ENCODE results near the gene LGALSL.
A peak's percentile ranks its signal among the peaks of the same experiment; 100 is the strongest.
"Not testable (repeated sequence)": the region's sequence is repeated elsewhere in the genome, so short reads cannot be mapped to it uniquely, and the experiment has no call there.

Gene LGALSL

DNA sequence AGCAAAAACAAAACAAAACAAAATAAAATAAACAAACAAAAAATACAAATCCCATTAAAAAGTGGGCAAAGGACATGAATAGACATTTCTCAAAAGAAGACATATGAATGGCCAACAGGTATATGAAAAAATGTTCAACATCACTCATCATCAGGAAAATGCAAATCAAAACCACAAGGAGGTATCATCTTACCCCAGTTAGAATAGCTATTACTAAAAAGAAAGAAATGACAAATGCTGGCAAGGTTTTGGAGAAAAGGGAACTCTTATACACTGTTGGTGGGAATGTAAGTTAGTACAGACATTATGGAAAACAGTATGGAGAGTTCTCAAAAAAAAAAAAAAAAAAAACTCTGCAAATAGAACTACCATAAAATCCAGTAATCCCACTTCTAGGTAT is 8.0 kb upstream of the LGALSL start:
- not testable (repeated sequence) for DNase-seq

DNA sequence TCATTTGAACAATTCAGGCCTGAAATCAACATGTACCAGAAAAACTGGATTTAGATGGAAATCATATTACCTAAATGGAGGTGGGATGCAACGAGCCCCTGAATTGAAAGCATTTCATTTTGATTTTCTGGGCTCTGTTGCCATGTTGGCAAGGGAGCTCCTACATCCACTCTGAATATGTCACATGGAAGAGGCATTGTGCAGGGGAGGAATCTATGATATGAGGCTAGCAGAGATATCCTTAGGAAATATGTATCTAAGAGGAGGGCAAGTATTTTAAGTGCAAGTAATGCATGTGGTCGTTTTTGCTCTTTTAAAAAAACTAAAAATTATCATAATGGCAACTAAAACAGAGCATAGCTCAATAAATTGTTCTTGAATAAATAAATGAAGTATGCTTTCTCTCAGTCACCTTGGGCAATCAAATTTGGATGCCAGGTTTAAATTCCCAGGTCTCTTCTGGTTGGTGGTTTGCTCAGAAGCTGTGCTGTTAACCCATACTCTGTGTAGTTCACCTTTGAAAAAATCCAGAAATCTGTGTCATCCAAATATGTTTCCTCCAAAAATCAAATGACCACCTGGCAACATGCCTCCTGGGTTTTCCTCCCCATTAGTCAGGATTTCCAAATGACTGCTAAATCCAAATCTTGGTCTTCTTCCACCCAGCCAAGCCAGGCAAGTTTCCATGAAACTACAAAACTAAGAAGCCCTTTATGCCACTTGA is 6.5 kb upstream of the LGALSL start:
- no peak for DNase-seq

DNA sequence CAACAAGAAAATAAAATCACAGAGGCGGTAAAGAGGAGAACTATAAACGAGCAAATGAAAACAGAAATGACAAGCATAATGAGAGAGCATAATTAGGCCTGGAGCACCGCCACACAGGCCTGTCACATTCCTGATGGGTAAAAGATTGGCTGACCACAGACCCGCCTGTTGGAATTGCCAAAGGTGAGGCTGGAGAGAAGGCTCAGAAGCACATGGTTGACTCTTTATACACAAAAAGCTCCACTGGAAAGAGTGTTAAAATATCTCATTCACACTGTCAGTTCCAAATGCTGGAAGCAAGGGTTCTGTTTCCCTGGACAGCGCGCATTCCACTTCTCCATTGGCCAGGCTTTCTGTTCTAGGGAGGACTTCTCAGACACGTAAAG is 5.9 kb upstream of the LGALSL start:
- DNase-seq = no peak

DNA sequence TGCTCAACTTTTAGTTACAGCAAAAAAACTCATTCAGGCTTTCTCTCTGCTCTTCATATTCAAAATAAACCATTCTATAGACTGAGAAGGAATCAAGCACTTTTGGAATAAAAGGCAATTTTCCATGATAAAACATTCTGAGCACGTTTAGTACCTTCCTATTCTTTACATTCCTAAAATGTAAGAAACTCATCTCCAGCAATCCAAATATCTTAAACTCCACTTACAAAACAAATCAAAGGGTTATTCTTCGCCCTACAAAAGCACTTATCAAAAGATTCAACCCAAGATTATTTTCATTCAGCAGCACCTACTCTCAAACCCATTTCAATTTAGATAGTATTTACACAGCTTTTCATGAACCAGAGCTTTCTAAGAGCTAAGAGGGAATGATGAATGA is 2.9 kb upstream of the LGALSL start:
- DNase-seq = no peak

DNA sequence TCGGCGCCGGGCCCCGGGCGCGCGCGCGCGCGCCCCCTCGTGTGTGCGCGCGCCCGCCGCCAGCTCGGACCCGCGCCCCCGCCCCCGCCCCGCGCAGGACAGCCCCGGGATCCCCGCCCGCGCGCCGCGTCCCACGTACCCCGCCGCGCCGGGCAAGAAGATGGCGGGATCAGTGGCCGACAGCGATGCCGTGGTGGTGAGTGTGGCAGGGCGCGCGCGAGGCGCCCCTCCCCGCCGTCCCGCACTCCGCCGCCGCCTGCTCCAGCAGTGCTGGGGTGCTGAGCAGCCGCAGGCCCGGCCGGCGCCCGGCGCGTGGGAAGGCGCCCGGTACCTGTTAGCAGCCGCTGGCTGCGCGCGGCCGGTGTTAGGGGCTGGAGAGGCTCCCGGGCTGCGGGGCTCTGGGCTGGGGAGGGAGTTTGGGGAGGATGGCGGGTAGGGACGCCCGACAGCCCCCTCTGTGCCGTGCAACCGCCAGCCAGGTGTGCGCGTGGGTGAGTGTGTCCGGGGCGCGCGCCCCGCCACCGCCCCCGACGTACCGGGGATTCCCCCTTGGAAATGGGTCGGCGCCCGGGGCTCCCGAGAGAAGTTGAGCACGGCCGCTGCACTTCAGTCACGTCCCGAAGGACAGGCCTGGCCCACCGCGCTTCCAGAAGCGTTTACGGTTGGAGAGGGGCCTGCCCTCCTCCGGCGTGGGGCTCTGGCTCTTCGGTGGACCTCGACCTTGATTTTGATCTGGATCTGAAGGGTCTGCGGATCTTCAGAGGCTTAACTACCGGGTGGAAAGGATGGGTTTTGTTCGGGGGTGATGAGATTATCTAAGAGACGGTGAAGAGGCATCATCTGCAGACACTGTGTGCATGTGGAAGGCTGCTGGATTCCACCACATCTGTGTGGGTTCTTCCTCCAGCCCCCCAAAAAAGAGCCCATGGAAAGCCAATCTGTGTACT is 697 bp downstream of the LGALSL start:
- DNase-seq = peak; percentile 38

DNA sequence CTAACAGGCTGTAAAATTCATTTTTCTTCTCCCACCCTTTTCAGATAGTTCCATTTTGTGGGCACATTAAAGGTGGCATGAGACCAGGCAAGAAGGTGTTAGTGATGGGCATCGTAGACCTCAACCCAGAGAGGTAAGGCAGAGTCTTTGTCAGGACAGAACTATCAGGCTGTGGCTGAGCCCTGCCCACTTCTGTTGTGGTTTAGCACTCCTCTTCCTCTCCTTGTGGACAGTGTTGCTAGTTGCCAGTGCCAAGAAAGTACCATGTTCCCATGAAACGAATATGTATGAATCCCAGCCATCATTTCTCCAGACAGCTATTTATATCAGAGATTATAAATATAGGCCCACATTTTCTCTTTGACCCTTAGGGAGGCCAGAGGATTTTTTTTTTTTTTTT is 1.6 kb downstream of the LGALSL start:
- no peak for DNase-seq

DNA sequence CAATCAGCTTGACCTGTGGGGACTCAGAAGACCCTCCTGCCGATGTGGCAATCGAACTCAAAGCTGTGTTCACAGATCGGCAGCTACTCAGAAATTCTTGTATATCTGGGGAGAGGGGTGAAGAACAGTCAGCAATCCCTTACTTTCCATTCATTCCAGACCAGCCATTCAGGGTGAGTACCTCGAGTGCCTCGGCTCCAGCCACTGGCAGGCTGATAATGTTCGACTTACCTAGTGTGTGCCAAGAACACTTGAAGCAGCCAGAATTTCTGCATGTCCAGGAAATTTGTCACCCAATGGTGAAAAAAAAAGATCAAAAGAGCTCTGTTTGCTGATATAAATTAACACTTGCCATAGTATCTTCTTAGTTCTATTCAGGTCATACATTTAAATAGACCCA is 2.3 kb downstream of the LGALSL start:
- no peak for DNase-seq

DNA sequence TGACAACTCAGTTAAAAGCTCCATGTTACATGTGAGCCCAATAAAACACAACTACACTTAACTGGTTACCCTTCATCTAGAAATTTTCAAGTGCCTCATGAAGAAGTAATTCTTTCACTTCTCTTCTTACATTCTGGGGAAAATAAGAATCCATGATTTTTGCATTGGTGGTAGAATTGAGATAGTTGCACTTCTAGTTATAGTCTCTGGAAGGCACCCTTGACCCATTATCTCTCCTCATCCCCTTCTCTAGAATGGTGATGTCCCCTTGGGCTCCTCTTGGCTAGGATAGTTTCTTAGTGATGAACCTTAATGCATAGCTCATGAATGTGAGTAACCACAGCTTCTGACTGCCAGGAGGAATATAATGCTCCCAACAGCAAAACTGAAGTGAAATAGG is 3.6 kb downstream of the LGALSL start:
- DNase-seq = no peak

DNA sequence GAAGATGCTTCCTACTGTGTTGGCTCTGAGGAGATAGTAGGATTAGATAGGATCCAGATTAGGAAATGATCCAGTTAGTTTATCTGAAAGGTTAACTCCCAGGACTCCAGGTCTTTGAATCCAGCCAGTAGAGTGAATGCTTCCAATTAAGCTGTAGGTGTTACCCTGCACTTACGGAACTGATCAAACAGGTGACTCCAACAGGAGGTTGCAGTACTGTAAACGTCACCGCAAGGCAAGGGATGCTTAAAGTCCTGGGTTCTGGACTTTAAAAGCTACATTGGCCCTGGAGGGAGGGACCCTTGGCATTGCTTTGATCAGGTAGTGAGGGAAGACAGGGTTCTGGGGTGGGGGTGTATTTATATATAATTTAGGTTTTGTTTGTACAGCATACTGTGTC is 5.6 kb downstream of the LGALSL start:
- DNase-seq = no peak

DNA sequence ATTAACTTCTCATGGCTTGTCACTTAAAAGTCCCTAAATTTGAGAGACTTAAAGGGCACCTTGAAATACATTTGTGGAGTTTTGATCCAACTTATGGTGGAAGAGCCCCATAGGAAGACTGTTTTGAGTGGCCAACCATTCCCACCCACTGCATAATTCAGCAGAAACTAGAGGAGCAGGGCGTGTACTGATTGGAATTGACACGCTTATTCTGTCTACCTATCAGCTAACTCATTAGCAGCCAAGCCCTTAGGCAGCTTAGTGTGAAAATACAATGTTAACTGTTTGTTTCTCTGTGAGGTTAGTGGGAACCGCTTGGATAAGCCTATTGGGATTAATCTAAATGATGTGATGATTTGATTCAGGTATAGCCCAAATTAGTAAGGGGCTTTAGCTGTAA is 6.4 kb downstream of the LGALSL start:
- DNase-seq = no peak

DNA sequence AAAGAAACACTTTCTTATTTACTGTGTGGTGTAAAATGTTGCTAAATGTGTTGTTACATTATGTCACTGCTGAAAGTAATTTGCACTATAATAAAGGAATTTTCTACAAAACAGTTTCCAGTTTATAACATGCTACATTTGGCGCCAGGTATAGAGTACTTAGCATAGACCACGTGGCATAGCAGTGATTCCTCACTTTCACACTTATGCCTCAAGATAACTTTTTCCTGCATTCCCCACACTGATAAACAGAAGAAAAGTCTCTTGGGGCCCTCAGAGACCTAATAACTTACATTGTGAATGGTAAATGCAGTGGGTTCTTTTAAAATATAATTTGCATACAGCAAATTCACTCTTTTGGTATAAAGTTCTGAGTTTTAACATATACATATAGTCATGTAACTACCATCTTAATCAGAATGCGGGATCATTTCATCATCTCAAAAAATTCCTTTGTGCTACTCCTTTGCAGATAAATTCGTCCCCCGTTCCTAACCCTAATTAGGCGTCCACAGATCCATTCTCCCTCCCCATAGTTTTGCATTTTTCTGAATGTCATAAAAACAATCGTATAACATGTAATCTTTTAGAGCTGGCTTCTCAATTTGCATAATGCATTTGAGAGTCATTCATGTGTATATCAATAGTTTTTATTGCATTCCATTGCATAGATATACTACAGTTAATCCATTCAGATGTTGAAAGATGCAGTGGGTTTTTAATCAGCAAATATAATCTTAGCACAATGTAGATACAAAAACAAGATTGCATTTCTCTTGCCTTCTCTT is 7.5 kb downstream of the LGALSL start:
- no peak for DNase-seq

DNA sequence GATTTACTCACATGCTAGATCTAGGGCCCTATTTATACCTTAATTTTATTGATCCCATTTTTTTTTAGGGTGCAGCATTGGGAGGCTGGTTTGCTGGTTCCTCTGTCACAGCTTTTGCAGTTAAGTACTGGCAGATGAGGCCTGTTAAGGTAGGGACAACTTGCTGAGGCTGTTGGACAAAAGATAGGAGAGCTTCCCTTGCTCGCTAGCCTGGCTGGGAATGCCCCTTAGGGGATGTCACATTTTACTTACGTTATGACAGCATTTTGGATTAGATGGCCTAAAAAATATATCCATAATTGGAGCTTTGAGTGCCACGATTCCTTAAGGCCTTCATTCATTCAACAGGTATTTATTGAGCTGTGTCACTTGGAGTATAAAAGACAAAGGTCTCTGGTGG is 8.2 kb downstream of the LGALSL start:
- DNase-seq = no peak

DNA sequence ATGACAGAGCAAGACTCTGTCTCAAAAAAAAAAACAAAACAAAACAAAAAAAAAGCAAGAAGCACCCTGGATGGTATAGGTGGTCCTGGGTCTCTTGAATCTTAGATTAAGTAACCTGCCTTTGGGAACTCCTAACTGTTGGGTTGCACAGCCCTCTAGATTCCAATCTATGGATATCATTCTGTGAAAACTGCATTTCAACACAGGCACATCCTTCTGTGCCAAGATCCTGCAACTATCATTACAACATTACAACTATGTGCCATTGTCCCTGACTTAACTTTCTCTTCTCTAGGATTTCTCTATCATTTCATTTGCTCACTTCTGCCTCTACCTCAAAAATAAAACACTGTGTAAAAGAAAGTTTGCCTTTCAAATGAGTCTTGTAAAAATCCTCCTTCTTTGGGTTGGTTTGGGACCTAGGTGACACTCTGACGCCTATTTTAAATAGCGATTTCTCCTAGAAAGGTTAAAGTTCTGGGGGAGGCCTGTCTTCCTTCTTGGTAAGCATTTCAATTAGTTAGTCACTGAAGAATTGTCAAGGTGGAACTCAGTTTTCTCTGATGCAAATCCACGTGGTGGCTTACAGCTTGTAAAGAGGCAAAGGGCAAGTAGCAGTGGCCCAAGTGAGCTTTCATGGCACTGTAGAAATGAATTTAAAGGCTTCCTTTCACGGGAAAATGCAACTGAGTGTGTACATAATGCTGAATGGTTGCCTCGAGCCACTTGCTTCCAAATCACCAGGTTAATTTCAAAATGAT is 9.2 kb downstream of the LGALSL start:
- DNase-seq = no peak

DNA sequence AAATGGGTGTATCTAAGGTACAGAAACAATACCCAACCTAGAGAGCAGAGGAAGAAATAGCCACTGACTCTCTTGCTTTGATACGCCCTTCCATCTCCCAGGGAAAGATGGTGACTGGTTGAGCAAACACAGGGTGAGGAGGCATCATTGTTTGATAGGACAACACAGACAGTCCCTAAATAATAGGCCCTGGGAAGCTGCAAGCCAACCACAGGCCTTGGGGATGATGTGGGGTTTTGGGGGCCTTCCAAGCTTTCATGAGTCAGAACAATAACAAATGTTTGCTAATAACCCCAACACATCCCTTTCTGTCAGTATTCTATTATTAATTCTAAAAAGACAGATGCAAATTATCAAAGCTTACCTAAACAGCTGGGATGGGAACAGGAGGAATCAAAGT is 9.8 kb downstream of the LGALSL start:
- no peak for DNase-seq

DNA sequence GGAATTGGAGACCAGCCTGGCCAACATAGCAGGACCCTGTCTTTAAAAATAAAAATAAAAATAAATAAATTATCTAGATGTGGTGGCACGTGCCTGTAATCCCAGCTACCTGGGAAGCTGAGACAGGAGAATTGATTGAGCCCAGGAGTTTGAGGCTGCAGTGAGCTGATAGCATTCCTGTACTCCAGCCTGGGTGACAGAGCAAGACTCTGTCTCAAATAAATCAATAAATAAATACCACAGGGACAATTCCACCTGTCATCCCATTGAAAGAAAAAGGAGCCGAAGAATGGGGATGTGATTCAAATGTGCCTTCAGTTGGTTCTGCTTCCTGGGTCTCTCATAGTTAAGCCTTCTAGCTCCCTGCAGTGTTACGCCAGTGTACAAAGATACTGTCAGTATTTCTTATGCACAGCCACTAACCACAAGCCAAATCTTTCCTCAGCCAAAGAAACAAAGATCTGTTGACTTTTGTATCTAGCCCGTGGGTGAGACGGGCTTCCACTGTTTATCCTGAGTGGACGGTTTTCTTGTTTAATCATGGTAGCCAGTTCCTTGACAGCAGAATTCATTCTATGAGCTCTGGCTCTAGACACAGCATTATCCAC is 12.6 kb downstream of the LGALSL start:
- DNase-seq = no peak

DNA sequence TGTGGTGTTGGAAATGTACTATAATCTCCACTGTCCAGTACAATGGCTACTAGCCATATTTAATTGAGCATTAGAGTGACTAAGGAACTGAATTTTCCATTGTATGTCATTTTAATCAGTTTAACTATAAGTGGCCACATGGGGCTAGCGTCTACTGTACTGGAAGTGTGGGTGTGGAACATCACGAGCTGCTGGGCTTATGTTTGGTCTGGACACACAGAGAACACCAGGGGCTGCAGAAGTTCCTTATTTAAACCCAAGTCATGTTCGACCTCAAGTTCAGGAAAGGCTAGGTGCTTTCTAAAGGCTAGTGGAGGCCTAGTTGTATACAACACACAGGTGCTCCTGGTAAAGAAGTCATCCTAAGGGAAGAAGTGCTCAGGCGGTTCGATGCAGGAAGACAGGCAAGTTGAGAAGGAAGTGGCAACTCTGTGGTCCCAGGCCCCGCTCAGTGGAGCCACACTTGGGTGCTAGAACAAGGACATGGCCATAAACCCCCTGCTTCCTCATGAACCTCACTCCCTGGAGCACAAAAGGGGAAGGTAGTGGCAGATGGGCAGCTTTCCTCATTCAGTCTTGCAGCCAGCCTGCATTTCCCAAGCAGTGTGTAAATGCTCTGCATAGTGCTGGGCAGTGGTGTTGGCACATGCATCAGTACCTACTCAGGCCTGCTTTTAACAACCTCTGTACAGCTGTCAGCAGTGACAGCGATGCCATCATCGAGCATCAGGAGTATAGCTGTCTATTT is 13.3 kb downstream of the LGALSL start:
- no peak for DNase-seq

DNA sequence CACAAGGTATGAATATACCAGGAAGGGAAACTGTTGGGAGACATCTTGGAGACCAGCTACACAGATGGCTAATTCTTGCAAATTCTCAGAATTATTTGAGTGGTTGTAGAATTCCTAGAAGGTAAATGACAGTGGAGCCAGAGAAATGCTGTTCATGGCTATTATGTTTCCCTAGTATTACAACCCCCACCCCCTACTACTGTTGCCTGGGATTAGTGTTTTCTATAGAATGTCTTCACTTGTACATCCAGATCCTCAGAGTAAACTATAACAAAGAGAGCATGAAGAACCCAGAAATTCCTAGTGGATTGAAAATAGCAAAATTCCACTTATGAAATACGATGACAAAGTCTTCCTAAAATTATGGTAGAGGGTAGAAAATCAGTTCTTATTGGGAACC is 15.3 kb downstream of the LGALSL start:
- DNase-seq = no peak

DNA sequence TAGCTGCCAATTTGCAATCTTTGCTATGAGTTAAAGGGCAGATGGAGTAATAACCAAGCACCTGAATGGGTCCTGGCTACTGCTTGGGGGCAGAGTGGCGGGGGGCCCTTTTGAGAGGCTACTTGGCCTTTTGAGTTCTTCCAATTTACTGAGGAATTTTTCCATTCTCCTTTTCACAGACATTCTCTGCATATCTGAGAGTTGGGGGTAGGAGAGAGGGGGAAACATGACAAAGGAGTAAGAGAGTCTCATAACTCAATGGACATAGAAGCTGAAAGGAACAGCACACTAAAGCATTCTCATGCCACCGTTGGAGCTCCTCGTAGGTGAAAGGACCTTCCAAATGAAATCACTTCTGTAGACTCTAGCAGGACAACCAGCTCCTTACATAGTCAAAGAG is 16.1 kb downstream of the LGALSL start:
- DNase-seq = no peak

DNA sequence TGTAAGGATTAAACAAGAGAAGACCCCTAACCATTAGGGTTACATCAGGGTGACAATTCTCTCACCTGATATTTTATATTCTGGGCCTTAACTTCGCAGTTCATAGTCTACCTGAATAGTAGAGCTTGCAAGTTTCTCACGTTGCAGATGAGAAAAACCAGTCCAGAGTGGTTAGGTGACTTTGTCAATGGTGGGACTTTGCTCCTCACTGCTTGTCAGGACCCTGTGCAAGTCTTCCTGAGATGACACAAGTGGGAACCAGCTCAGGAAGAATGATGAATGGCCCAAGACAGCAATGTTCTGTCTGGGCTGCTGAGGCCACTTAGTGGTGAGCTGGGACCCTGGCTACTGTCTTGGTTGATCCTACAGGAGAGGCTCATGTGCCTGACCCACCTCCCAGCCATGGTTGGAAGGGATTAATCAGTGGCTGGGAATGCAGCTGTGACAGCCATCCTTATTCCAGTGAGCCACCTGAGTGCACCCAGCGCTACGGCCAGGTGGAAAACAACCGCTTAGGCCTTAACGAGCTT is 16.9 kb downstream of the LGALSL start:
- no peak for DNase-seq

DNA sequence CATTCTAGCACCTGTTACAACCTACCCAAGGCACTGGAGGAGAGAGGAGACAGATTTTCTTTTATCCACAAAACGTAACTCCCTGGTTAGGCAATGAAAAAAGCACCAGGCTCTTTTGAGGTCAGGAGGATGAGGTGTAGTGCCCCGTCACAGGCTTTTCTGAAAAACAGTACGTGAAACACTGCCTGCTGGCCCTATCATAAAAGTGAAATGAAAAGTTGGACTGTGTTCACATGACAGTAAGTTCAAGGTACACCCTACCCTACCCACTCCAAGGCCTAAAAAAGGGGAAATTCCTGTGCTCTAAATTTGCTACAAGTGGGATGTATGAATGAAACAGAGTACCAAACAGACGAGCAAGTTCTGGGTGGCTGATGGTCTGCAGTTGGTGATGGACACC is 17.6 kb downstream of the LGALSL start:
- no peak for DNase-seq

DNA sequence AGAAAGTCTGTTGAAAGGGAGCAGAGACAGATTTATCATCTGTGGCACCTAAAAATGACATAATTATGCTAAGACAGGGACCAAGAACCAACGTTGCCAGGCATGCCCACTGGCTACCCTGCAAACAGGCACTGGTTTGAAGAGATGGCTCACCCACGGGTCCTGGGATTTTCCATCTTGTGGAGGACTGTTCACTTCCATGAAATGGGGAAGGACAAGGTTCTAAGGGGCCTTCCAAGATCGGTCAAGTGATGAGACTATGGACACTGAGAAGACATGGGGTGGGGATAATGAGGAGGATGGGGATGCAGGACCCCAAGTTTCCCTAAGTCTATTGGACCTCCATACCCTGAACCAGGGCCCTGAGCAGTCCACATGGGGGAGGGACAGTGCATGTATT is 18.9 kb downstream of the LGALSL start:
- DNase-seq = no peak
